CD14-positive monocyte (primary cell): ENCODE results near the gene CCND3. TPM values are rescaled to one million over a fixed set of nuclear protein-coding genes. Genes with fewer than 3 reads are reported as not detected.

ENCODE experiments used
- DNase-seq, 3 donors: peaks; one replicate each; pipeline ENCODE4 v3.0.0-alpha.2; 2011 to 2022
- H2AFZ ChIP-seq: 2 replicates; pipeline ENCODE4 v1.6.0; 2012; ENCODE audit warnings: mild to moderate bottlenecking, low read depth, low read length, inconsistent platforms; ENCODE audit not compliant: insufficient read depth, poor library complexity, severe bottlenecking
- H3K27ac ChIP-seq, 2 donors: 1 replicate in 1 of 2; 2 replicates in 1 of 2; pipeline ENCODE4 v1.5.1; 2012 to 2013; ENCODE audit warnings: low read length in 2 of 2, control low read depth in 1 of 2, inconsistent platforms in 1 of 2, low read depth in 1 of 2, mild to moderate bottlenecking in 1 of 2
- H3K27me3 ChIP-seq, 2 donors: one replicate each; pipeline versions ENCODE4 v1.6.0 to v1.6.1; 2011 to 2013; ENCODE audit warnings: low read length in 2 of 2; ENCODE audit not compliant: control insufficient read depth in 2 of 2, insufficient read depth in 2 of 2
- H3K36me3 ChIP-seq, 2 donors: replicated peaks in 1 of 2; 1 replicate in 1 of 2; 2 replicates in 1 of 2; pipeline versions ENCODE4 v1.5.1 to v1.6.1; 2012 to 2013; ENCODE audit warnings: low read length in 2 of 2, control low read depth in 1 of 2, inconsistent platforms in 1 of 2, mild to moderate bottlenecking in 1 of 2; ENCODE audit not compliant: insufficient read depth in 2 of 2, control insufficient read depth in 1 of 2
- H3K4me1 ChIP-seq, 2 donors: 1 replicate in 1 of 2; 2 replicates in 1 of 2; pipeline versions ENCODE4 v1.5.1 to v1.6.1; 2012 to 2013; ENCODE audit warnings: low read length in 2 of 2, control low read depth in 1 of 2, inconsistent platforms in 1 of 2, mild to moderate bottlenecking in 1 of 2, moderate library complexity in 1 of 2; ENCODE audit not compliant: insufficient read depth in 2 of 2, control insufficient read depth in 1 of 2
- H3K4me2 ChIP-seq: replicated peaks from 2 replicates; pipeline ENCODE3; 2012; ENCODE audit warnings: low read length, moderate library complexity, mild to moderate bottlenecking; ENCODE audit not compliant: poor library complexity, severe bottlenecking; ENCODE audit errors: extremely low read depth
- H3K4me3 ChIP-seq, 3 experiments: fragments of 200-600 bp in 1 of 3; sonication (generic) in 1 of 3; replicated peaks in 1 of 3; 1 replicate in 2 of 3; 2 replicates in 1 of 3; pipeline ENCODE4 v1.5.1; 2011 to 2013; ENCODE audit warnings: low read length in 3 of 3, mild to moderate bottlenecking in 3 of 3, control low read depth in 2 of 3, low read depth in 2 of 3, inconsistent platforms in 1 of 3, moderate library complexity in 1 of 3
- H3K79me2 ChIP-seq: 2 replicates; pipeline ENCODE4 v1.6.0; 2012; ENCODE audit warnings: mild to moderate bottlenecking, control low read depth, inconsistent platforms, low read length, moderate library complexity; ENCODE audit not compliant: insufficient read depth
- H3K9ac ChIP-seq: 2 replicates; pipeline ENCODE4 v1.6.0; 2017; ENCODE audit warnings: low read length, mild to moderate bottlenecking; ENCODE audit not compliant: insufficient read depth, poor library complexity, severe bottlenecking
- H3K9me3 ChIP-seq, 2 donors: replicated peaks in 1 of 2; 1 replicate in 1 of 2; 2 replicates in 1 of 2; pipeline versions ENCODE4 v1.5.1 to v1.6.1; 2012 to 2013; ENCODE audit warnings: low read length in 2 of 2, control low read depth in 1 of 2; ENCODE audit not compliant: control insufficient read depth in 1 of 2, insufficient read depth in 1 of 2
- H4K20me1 ChIP-seq: 2 replicates; pipeline ENCODE4 v1.6.0; 2012; ENCODE audit warnings: mild to moderate bottlenecking, low read length, control low read depth, moderate library complexity; ENCODE audit not compliant: insufficient read depth
- H3K27ac Mint-ChIP-seq, 7 donors: one replicate each; pipeline ENCODE4 v1.8.0; 2020; ENCODE audit warnings: mild to moderate bottlenecking in 7 of 7, mixed read lengths in 7 of 7, moderate library complexity in 6 of 7, inconsistent platforms in 2 of 7
- H3K27me3 Mint-ChIP-seq, 3 donors: one replicate each; pipeline ENCODE4 v1.8.0; 2021 to 2022; ENCODE audit warnings: low read depth in 3 of 3, mild to moderate bottlenecking in 3 of 3, mixed read lengths in 3 of 3, moderate library complexity in 3 of 3, inconsistent platforms in 1 of 3
- H3K36me3 Mint-ChIP-seq, 2 donors: one replicate each; pipeline ENCODE4 v1.8.0; 2020; ENCODE audit warnings: mixed read lengths in 2 of 2, inconsistent platforms in 1 of 2, mild to moderate bottlenecking in 1 of 2
- H3K4me1 Mint-ChIP-seq: one replicate; pipeline ENCODE4 v1.8.0; 2020; ENCODE audit warnings: mild to moderate bottlenecking, mixed read lengths
- H3K4me3 Mint-ChIP-seq, 2 donors: one replicate each; pipeline ENCODE4 v1.8.0; 2020; ENCODE audit warnings: mild to moderate bottlenecking in 2 of 2, mixed read lengths in 2 of 2, moderate library complexity in 1 of 2
- H3K9me3 Mint-ChIP-seq, 7 donors: one replicate each; pipeline ENCODE4 v1.8.0; 2020 to 2022; ENCODE audit warnings: mixed read lengths in 7 of 7, mild to moderate bottlenecking in 6 of 7, moderate library complexity in 6 of 7, inconsistent platforms in 2 of 7
- CTCF ChIP-seq: fragments of 200-600 bp; IDR thresholded peaks from one replicate; pipeline ENCODE4 v1.8.0; 2022; ENCODE audit warnings: antibody characterized with exemption, mild to moderate bottlenecking
- WGBS: methylation state at CpG from one replicate; pipeline ENCODE4 v1.1.5; 2013; ENCODE audit warnings: missing lambda C conversion rate; ENCODE audit not compliant: insufficient coverage; 5-methylcytosine and 5-hydroxymethylcytosine counted together
- intact Hi-C, 2 donors: fragments of 100-400 bp; cut with micrococcal nuclease; formaldehyde crosslinking; loops; one replicate each; pipeline versions ENCODE4 v1.15.0 to v1.15.1; 2023
- polyA plus RNA-seq, 3 donors: library from polyadenylated mRNA; depleted of rRNA in 1 of 3; unstranded in 2 of 3; stranded (reverse) in 1 of 3; fragments of 300-500 nt in 2 of 3; fragments of >200 nt in 1 of 3; fragmentation: Illumina TruSeq in 2 of 3; gene quantifications; 1 replicate in 2 of 3; 2 replicates in 1 of 3; pipeline ENCODE4 v1.2.3, GENCODE V29; 2012 to 2021

Gene CCND3
- polyA plus RNA-seq, 3 donors, result 166 to 273 (median 259) TPM

GRCh38 chr6:41957117-41957516 lies 15.5 kb upstream of the CCND3 start:
- H4K20me1 ChIP-seq, result peaks cover 7% of the 10 kb centered on the region
- TF ChIP-seq CTCF, result no peak
- H3K9ac ChIP-seq, result no peak overlapping the region
- H3K4me3 Mint-ChIP-seq, result no peak overlapping the region
- intact Hi-C loops, result no loop called here
- WGBS, result 100% methylated on average over 2 of the region's 4 CpGs
- H3K4me2 ChIP-seq, result no peak overlapping the region
- H3K9me3 ChIP-seq, result no peaks in the 10 kb centered on the region
- no peaks in the 10 kb centered on the region for H3K27me3 ChIP-seq
- H3K36me3 ChIP-seq, result no peaks in the 10 kb centered on the region
- H3K4me1 Mint-ChIP-seq, result peaks cover 10% of the 10 kb centered on the region
- peaks cover 0 to 11% (median 3%) of the 10 kb centered on the region in 7 donors for H3K9me3 Mint-ChIP-seq
- H3K4me1 ChIP-seq, result peaks cover 3 to 9% of the 10 kb centered on the region in 2 donors
- H3K27ac Mint-ChIP-seq, result peak overlapping the region in 1 of 7 donors; percentile 38
- H3K27ac ChIP-seq, result no peak overlapping the region
- H3K27me3 Mint-ChIP-seq, result peaks cover 0 to 2% (median 0%) of the 10 kb centered on the region in 3 donors
- no peak for DNase-seq
- H3K79me2 ChIP-seq, result no peaks in the 10 kb centered on the region
- no peak overlapping the region for H2AFZ ChIP-seq
- peaks cover 0 to 3% of the 10 kb centered on the region in 2 donors for H3K36me3 Mint-ChIP-seq
- H3K4me3 ChIP-seq, result no peak overlapping the region

- no peak overlapping the region for H3K4me3 ChIP-seq
- H3K4me2 ChIP-seq, result no peak overlapping the region
- H3K27ac Mint-ChIP-seq, result no peak overlapping the region
- H3K27me3 Mint-ChIP-seq, result peaks cover 0 to 2% (median 1%) of the 10 kb centered on the region in 3 donors
- intact Hi-C loops, result no loop called here
- H3K36me3 ChIP-seq, result no peaks in the 10 kb centered on the region
- no peak for TF ChIP-seq CTCF
- H3K79me2 ChIP-seq, result no peaks in the 10 kb centered on the region
- no peak overlapping the region for H3K4me3 Mint-ChIP-seq
- no peaks in the 10 kb centered on the region for H3K4me1 Mint-ChIP-seq
- H3K4me1 ChIP-seq, result no peaks in the 10 kb centered on the region
- no peak overlapping the region for H3K9ac ChIP-seq
- no peaks in the 10 kb centered on the region for H3K27me3 ChIP-seq
- no peaks in the 10 kb centered on the region for H4K20me1 ChIP-seq
- H3K36me3 Mint-ChIP-seq, result no peaks in the 10 kb centered on the region
- peaks cover 0 to 9% (median 3%) of the 10 kb centered on the region in 7 donors for H3K9me3 Mint-ChIP-seq
- no peak overlapping the region for H3K27ac ChIP-seq
- WGBS, result no CpG with 5 or more reads among the region's 2 CpGs
- no peak overlapping the region for H2AFZ ChIP-seq
- DNase-seq, result no peak
- no peaks in the 10 kb centered on the region for H3K9me3 ChIP-seq
Measured at GRCh38 chr6:41955412-41955811, 13.8 kb upstream of the CCND3 start.
